MCF 10A (cell line): ENCODE data around the gene SMURF2. TPM values are rescaled to one million over a fixed set of nuclear protein-coding genes. Genes with fewer than 3 reads are reported as not detected.

Experiments
- BruUV-seq: library from RNA; stranded (reverse); fragments of 400-500 nt; replicated peaks from 2 replicates; lab custom pipeline; 2021; lab: Mats Ljungman, UMichigan
- CTCF ChIA-PET: fragments of 300-600 bp; sonication (Branson Sonifier 250); formaldehyde crosslinking; extraction: SDS; loops from one replicate; lab custom pipeline; 2021; ENCODE audit warnings: antibody characterized with exemption, inconsistent platforms; lab: Yijun Ruan, JAX
- POLR2A ChIA-PET: fragments of 300-600, 350-650 bp; sonication (Branson Sonifier 250); formaldehyde crosslinking; extraction: SDS; loops from one replicate; lab custom pipeline; 2020; ENCODE audit warnings: antibody characterized with exemption, inconsistent platforms; lab: Yijun Ruan, JAX
- DNase-seq: peaks from one replicate; pipeline ENCODE4 v3.0.0-alpha.2; 2018; ENCODE audit not compliant: unreplicated experiment
- H3K27ac Mint-ChIP-seq: one replicate; pipeline ENCODE4 v1.8.0; 2022; ENCODE audit warnings: mild to moderate bottlenecking, low read depth, mixed read lengths; ENCODE audit not compliant: unreplicated experiment
- H3K27me3 Mint-ChIP-seq: one replicate; pipeline ENCODE4 v1.8.0; 2022; ENCODE audit warnings: mixed read lengths; ENCODE audit not compliant: insufficient read depth, unreplicated experiment
- H3K36me3 Mint-ChIP-seq: one replicate; pipeline ENCODE4 v1.8.0; 2022; ENCODE audit warnings: mild to moderate bottlenecking, moderate library complexity, mixed read lengths; ENCODE audit not compliant: insufficient read depth, unreplicated experiment
- H3K4me1 Mint-ChIP-seq: one replicate; pipeline ENCODE4 v1.8.0; 2022; ENCODE audit warnings: mixed read lengths; ENCODE audit not compliant: insufficient read depth, unreplicated experiment
- H3K4me3 Mint-ChIP-seq: one replicate; pipeline ENCODE4 v1.8.0; 2022; ENCODE audit warnings: mild to moderate bottlenecking, moderate library complexity, mixed read lengths; ENCODE audit not compliant: unreplicated experiment
- H3K9me3 Mint-ChIP-seq: one replicate; pipeline ENCODE4 v1.8.0; 2022; ENCODE audit warnings: mixed read lengths; ENCODE audit not compliant: unreplicated experiment
- intact Hi-C: fragments of 100-400 bp; cut with micrococcal nuclease; formaldehyde crosslinking; loops from 2 replicates; pipeline ENCODE4 v1.14.1; 2022
- total RNA-seq: library from RNA; stranded (reverse); gene quantifications from 2 replicates; pipeline ENCODE4 v1.2.3, GENCODE V29; 2022
- TF ChIP-seq, protein P1 (sequence below): fragments of 200-600 bp; IDR thresholded peaks from one replicate; pipeline ENCODE4 v1.8.0; 2022; ENCODE audit warnings: antibody characterized with exemption, mild to moderate bottlenecking; ENCODE audit not compliant: unreplicated experiment

The SMURF2 gene
- total RNA-seq, 1 experiment from 2014 or later: 55.8 TPM

GRCh38 chr17:64687376-64687775 is 25.3 kb upstream of the SMURF2 start:
- intact Hi-C loops: no loop called here
- Mint-ChIP-seq H3K9me3 (no peaks in the 10 kb centered on the region), H3K27ac (no peak overlapping the region), H3K4me3 (no peak overlapping the region), H3K27me3 (no peaks in the 10 kb centered on the region), H3K36me3 (no peaks in the 10 kb centered on the region), H3K4me1 (peaks cover 17% of the 10 kb centered on the region)
- BruUV-seq: no TSS peak
- DNase-seq: no peak
- ChIA-PET CTCF (no interaction called here), POLR2A (no interaction called here)
- TF ChIP-seq, protein P1, sequence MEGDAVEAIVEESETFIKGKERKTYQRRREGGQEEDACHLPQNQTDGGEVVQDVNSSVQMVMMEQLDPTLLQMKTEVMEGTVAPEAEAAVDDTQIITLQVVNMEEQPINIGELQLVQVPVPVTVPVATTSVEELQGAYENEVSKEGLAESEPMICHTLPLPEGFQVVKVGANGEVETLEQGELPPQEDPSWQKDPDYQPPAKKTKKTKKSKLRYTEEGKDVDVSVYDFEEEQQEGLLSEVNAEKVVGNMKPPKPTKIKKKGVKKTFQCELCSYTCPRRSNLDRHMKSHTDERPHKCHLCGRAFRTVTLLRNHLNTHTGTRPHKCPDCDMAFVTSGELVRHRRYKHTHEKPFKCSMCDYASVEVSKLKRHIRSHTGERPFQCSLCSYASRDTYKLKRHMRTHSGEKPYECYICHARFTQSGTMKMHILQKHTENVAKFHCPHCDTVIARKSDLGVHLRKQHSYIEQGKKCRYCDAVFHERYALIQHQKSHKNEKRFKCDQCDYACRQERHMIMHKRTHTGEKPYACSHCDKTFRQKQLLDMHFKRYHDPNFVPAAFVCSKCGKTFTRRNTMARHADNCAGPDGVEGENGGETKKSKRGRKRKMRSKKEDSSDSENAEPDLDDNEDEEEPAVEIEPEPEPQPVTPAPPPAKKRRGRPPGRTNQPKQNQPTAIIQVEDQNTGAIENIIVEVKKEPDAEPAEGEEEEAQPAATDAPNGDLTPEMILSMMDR: no peak

DNA sequence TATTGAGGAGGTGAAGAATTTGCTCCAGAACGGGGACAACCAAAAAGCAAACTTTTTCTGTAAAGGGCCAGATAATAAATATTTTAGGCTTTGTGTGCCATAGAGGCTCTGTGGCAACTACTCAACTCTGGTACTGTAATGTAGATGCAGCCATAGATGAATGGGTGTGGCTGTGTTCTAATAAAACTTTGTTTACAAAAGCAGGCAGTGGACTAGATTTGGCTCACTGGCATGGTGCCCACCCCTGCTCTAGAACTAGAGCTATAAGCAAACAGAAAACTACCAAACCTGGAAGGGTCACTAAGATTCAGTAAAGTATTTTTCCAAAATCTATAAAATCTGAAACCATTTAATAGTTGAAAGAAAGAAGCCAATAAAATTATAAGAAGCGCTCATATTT is 24.6 kb upstream of the SMURF2 start:
- POLR2A ChIA-PET: no interaction called here
- H3K27ac Mint-ChIP-seq: no peak overlapping the region
- TF ChIP-seq, protein P1: no peak
- CTCF ChIA-PET: interaction anchor here (0.7 kb wide), 1 partner anchor 282 kb away, joined by 3 read pairs; no protein-coding TSS in a partner anchor
- H3K4me1 Mint-ChIP-seq: peaks cover 22% of the 10 kb centered on the region
- no TSS peak for BruUV-seq
- intact Hi-C loops: no loop called here
- H3K4me3 Mint-ChIP-seq: no peak overlapping the region
- no peaks in the 10 kb centered on the region for H3K36me3 Mint-ChIP-seq
- peak; percentile 31 for DNase-seq
- H3K9me3 Mint-ChIP-seq: no peaks in the 10 kb centered on the region
- no peaks in the 10 kb centered on the region for H3K27me3 Mint-ChIP-seq

GRCh38 chr17:64685705-64686104 is 23.6 kb upstream of the SMURF2 start:
- Mint-ChIP-seq H3K27ac (no peak overlapping the region), H3K4me3 (no peak overlapping the region), H3K9me3 (no peaks in the 10 kb centered on the region), H3K4me1 (peaks cover 22% of the 10 kb centered on the region), H3K36me3 (no peaks in the 10 kb centered on the region), H3K27me3 (no peaks in the 10 kb centered on the region)
- CTCF ChIA-PET: interaction anchor here (0.7 kb wide), 1 partner anchor 62 kb away, joined by 5 read pairs; no protein-coding TSS in a partner anchor
- intact Hi-C loops: no loop called here
- no TSS peak for BruUV-seq
- POLR2A ChIA-PET: no interaction called here
- TF ChIP-seq, protein P1: no peak
- DNase-seq: no peak

- peak; percentile 27 for DNase-seq
- peaks cover 37% of the 10 kb centered on the region for H3K4me1 Mint-ChIP-seq
- ChIA-PET CTCF (no interaction called here), POLR2A (no interaction called here)
- no peaks in the 10 kb centered on the region for H3K36me3 Mint-ChIP-seq
- no peaks in the 10 kb centered on the region for H3K27me3 Mint-ChIP-seq
- H3K27ac Mint-ChIP-seq: no peak overlapping the region
- H3K4me3 Mint-ChIP-seq: no peak overlapping the region
- no TSS peak for BruUV-seq
- no peaks in the 10 kb centered on the region for H3K9me3 Mint-ChIP-seq
- intact Hi-C loops: no loop called here
- TF ChIP-seq, protein P1: no peak
These were observed 21.7 kb upstream of the SMURF2 start for GRCh38 chr17:64683796-64684195.
